ENCODE measurements around the gene ALDH8A1.

- no peak for TF ChIP-seq CTCF (conservative IDR thresholded peaks at IDR 0.05)
- TF ChIP-seq EZH2 (IDR thresholded peaks at IDR 0.05; ENCODE audit: low read depth): no peak
These were observed 51.3 kb downstream of the ALDH8A1 start for GRCh38 chr6:134898575-134898974.
